Tibial nerve (tissue), 4 donors: ENCODE measurements around the gene MCC. TPM values are rescaled to one million over a fixed set of nuclear protein-coding genes. Genes with fewer than 3 reads are reported as not detected.
A peak's percentile ranks its signal among the peaks of the same experiment; 100 is the strongest.

ENCODE experiments used
- DNase-seq, 2 donors: peaks; one replicate each; pipeline ENCODE4 v3.0.0-alpha.2; 2019; ENCODE audit warnings: low spot score in 2 of 2
- H3K27ac ChIP-seq, 4 donors: fragments of 200-600 bp; sonication (generic) in 3 of 4; one replicate each; pipeline ENCODE4 v1.5.1; 2017 to 2019; ENCODE audit warnings: mild to moderate bottlenecking in 1 of 4
- H3K27me3 ChIP-seq, 2 donors: fragments of 200-600 bp; sonication (generic) in 1 of 2; one replicate each; pipeline versions ENCODE4 v1.5.1 to v1.6.0; 2017 to 2019
- H3K36me3 ChIP-seq, 3 donors: fragments of 200-600 bp; sonication (generic); one replicate each; pipeline ENCODE4 v1.5.1; 2018 to 2019
- H3K4me1 ChIP-seq, 4 donors: fragments of 200-600 bp; sonication (generic) in 3 of 4; one replicate each; pipeline ENCODE4 v1.5.1; 2017 to 2019
- H3K4me3 ChIP-seq, 4 donors: fragments of 200-600 bp; sonication (generic) in 3 of 4; one replicate each; pipeline ENCODE4 v1.5.1; 2017 to 2019; ENCODE audit warnings: mild to moderate bottlenecking in 1 of 4, moderate library complexity in 1 of 4
- H3K9me3 ChIP-seq, 4 donors: fragments of 200-600 bp; sonication (generic) in 3 of 4; one replicate each; pipeline ENCODE4 v1.5.1; 2017 to 2019
- EP300 ChIP-seq, 2 donors: sonication (generic); formaldehyde crosslinking; IDR thresholded peaks; one replicate each; pipeline ENCODE4 v1.6.1; 2017; ENCODE audit warnings: antibody characterized with exemption in 2 of 2, mild to moderate bottlenecking in 1 of 2
- POLR2A ChIP-seq, 2 donors: fragments of 450-650 bp; IDR thresholded peaks; one replicate each; pipeline ENCODE4 v1.6.1; 2017; ENCODE audit warnings: antibody characterized with exemption in 2 of 2, mild to moderate bottlenecking in 2 of 2, moderate library complexity in 2 of 2
- WGBS, 2 donors: methylation state at CpG; one replicate each; pipeline ENCODE4 v1.1.5; 2018; 5-methylcytosine and 5-hydroxymethylcytosine counted together
- total RNA-seq, 4 donors: library from RNA; depleted of rRNA; stranded (reverse); fragments of >200 nt; gene quantifications; one replicate each; pipeline ENCODE4 v1.1.0, GENCODE V29; 2016
- TF ChIP-seq, protein P1 (sequence below), 5 experiments: fragments of 200-600 bp in 3 of 5; fragments of 450-650 bp in 2 of 5; sonication (generic) in 3 of 5; IDR thresholded peaks; one replicate each; pipeline ENCODE4 v1.5.1; 2016 to 2019; ENCODE audit warnings: antibody characterized with exemption in 5 of 5, mild to moderate bottlenecking in 3 of 5, moderate library complexity in 2 of 5

The MCC gene
- total RNA-seq, 4 donors from 2014 or later = 55.5 to 122 (median 80.9) TPM

DNA sequence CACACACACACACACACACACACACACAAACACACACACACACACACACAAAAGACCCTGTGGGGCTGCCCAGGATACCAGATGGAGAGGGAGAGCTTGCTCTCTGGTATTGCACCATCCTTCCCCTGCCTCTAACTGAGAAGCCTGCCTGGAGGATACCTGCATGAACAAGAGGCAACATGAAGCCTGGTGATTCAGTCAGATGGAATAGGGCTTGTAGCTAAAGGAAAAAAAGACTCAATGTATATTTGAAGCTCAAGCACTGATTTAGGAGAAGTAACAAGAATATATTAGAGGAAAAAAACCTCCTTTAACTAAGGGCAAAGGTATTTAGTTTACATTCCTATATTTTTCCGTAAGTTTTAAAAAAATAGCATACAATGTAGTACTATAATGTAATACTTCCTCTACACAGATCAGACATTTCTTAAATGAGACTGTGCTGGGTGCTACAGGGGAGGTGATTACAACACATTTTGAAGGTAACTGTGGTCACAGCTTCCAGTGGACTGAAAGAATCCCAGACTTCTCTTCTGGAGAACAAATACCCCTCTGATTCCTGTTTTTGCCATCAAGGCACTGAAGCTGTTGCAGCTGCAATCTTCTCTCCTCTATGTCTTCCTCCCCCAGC is 342.4 kb downstream of the MCC start:
- DNase-seq = no peak
- no peaks in the 10 kb centered on the region for H3K9me3 ChIP-seq
- peaks cover 0 to 26% (median 6%) of the 10 kb centered on the region in 4 donors for H3K4me1 ChIP-seq
- H3K4me3 ChIP-seq = no peak overlapping the region
- no peaks in the 10 kb centered on the region for H3K27me3 ChIP-seq
- no peak overlapping the region for H3K27ac ChIP-seq
- H3K36me3 ChIP-seq = no peaks in the 10 kb centered on the region
- WGBS, 2 donors = 0 to 49% methylated on average over 1 of the region's 1 CpG
- TF ChIP-seq, protein P1, sequence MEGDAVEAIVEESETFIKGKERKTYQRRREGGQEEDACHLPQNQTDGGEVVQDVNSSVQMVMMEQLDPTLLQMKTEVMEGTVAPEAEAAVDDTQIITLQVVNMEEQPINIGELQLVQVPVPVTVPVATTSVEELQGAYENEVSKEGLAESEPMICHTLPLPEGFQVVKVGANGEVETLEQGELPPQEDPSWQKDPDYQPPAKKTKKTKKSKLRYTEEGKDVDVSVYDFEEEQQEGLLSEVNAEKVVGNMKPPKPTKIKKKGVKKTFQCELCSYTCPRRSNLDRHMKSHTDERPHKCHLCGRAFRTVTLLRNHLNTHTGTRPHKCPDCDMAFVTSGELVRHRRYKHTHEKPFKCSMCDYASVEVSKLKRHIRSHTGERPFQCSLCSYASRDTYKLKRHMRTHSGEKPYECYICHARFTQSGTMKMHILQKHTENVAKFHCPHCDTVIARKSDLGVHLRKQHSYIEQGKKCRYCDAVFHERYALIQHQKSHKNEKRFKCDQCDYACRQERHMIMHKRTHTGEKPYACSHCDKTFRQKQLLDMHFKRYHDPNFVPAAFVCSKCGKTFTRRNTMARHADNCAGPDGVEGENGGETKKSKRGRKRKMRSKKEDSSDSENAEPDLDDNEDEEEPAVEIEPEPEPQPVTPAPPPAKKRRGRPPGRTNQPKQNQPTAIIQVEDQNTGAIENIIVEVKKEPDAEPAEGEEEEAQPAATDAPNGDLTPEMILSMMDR (IDR thresholded peaks at IDR 0.05) = no peak
- TF ChIP-seq POLR2A (IDR thresholded peaks at IDR 0.05) = no peak
- no peak for TF ChIP-seq EP300 (IDR thresholded peaks at IDR 0.05)

DNA sequence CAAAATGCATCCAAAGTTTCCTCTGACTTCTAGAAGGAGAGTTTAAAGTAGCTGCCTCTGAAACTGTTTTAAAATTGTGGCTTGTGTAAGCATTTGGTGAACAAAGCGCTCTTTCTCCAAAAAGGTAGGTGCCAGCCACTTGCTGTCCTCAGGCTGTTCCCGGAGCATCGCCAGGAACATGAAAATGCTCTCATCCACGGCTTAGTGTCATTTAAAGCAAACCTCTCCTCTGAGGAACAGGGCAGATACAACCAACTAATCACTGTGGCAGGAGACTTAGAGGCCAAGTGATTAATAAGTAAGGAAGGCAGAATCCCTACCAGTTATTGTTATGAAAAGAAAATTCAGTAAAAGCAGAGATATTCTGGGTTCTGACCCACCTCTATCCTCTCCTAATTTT is 346.1 kb downstream of the MCC start:
- Histone ChIP-seq H3K27me3 (no peaks in the 10 kb centered on the region), H3K27ac (peak overlapping the region in 2 of 4 donors; percentile 37 to 69), H3K9me3 (no peaks in the 10 kb centered on the region), H3K4me3 (no peak overlapping the region), H3K36me3 (no peaks in the 10 kb centered on the region), H3K4me1 (peaks cover 0 to 19% (median 7%) of the 10 kb centered on the region in 4 donors)
- no peak for DNase-seq
- 73 to 74% methylated on average over 4 of the region's 4 CpGs for WGBS, 2 donors
- no peak for TF ChIP-seq POLR2A (IDR thresholded peaks at IDR 0.05)
- no peak for TF ChIP-seq EP300 (IDR thresholded peaks at IDR 0.05)
- TF ChIP-seq, protein P1 (IDR thresholded peaks at IDR 0.05) = no peak

DNA sequence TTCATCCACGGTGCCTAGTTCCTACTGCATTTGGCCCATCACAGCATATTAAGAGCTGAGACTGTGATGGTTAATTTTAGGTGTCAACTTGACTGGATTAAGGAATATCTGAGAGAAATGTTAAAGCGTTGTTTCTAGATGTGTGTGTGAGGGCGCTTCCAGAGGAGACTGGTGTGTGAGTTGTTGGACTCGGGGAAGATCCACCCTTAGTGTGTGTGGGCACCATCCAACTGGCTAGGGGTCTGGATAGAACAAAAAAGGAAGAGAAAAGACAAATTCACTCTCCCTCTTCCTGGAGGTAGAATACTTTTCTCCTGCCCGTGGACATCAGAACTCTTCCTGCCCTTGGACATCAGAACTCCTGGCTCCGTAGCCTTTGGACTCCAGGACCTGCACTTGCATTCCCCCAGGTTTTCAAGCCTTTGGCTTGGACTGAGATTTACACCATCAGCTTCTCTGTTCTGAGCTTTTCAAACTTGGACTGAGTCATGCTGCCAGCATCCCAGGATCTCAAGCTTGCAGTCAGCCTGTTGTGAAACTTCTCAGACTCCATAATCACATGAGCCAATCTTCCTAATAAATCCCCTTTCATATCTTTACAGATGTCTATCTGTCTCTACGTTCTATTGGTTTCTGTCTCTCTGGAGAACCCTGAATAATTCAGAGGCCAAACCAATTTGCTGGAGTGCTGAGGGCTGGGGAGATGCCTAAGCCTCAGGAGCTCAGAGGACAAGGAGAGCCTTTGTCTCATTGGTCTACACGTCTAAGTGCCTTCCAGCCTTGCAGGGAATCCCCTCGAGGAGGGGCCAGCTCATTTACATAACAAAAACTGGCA is 347.2 kb downstream of the MCC start:
- TF ChIP-seq EP300 (IDR thresholded peaks at IDR 0.05) = peak in 1 of 2 donors; percentile 77
- TF ChIP-seq, protein P1 (IDR thresholded peaks at IDR 0.05) = no peak
- Histone ChIP-seq H3K27me3 (no peaks in the 10 kb centered on the region), H3K4me3 (no peak overlapping the region), H3K4me1 (peaks cover 0 to 19% (median 7%) of the 10 kb centered on the region in 4 donors), H3K27ac (peak overlapping the region in 3 of 4 donors; percentile 3 to 69 (median 37)), H3K9me3 (no peaks in the 10 kb centered on the region), H3K36me3 (no peaks in the 10 kb centered on the region)
- peak; percentile 26 to 42 for DNase-seq
- 44 to 53% methylated on average over 9 of the region's 9 CpGs for WGBS, 2 donors

DNA sequence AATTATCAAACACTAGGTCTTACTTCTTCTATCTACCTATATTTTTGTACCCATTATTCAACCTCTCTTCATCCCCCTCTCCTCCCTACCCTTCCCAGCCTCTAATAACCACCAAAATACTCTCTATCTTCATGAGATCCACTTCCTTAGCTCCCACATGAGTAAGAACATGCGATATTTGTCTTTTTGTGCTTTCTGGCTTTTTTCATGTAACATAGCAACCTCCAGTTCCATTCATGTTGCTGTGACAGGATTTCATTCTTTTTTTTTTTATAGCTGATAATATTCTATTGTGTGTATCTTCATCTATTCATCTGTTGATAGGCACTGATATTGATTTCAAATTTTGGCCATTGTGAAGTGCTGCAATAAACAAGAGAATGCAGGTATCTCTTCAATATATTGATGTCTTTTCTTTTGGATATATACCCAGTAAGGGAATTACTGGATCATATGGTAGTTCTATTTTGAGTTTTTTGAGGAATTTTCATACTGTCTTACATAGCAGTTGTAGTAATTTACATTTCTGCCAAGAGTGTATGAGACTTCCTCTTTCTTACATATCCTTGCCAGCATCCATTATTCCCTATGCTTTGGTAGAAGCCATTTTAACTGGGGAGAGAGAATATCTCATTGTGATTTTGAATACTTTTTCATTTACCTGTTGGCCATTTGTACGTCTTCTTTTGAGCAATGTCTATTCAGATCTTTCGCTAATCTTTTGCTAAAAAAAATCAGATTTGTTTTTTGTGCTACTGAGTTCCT is 354.9 kb downstream of the MCC start:
- H3K4me3 ChIP-seq = no peak overlapping the region
- no peak for TF ChIP-seq POLR2A (IDR thresholded peaks at IDR 0.05)
- TF ChIP-seq EP300 (IDR thresholded peaks at IDR 0.05) = no peak
- TF ChIP-seq, protein P1 (IDR thresholded peaks at IDR 0.05) = no peak
- no peaks in the 10 kb centered on the region for H3K27me3 ChIP-seq
- DNase-seq = no peak
- WGBS, 2 donors = 96 to 97% methylated on average over 3 of the region's 3 CpGs
- peaks cover 0 to 8% (median 2%) of the 10 kb centered on the region in 4 donors for H3K4me1 ChIP-seq
- no peak overlapping the region for H3K27ac ChIP-seq
- no peaks in the 10 kb centered on the region for H3K9me3 ChIP-seq
- H3K36me3 ChIP-seq = no peaks in the 10 kb centered on the region
